K562 (cell line): ENCODE measurements around the gene PDGFC. TPM values are rescaled to one million over a fixed set of nuclear protein-coding genes. Genes with fewer than 3 reads are reported as not detected.

Experiments used
- ATAC-seq: fragments of 200-7000 bp; cut with Tn5 transposase; 3 replicates; pipeline ENCODE4 v1.9.1; 2020; ENCODE audit warnings: moderate library complexity
- BruUV-seq: library from RNA; stranded (reverse); fragments of 400-500 nt; replicated peaks from 2 replicates; lab custom pipeline; 2021; lab: Mats Ljungman, UMichigan
- CTCF ChIA-PET: fragments of 300-600 bp; formaldehyde crosslinking; extraction: SDS; loops from one replicate; lab custom pipeline; 2021; ENCODE audit warnings: low intra/inter-chr PET ratio; lab: Yijun Ruan, JAX
- POLR2A ChIA-PET: fragments of 300-600, 350-650 bp; sonication (Branson Sonifier 250); formaldehyde crosslinking; extraction: SDS; loops from one replicate; lab custom pipeline; 2021; ENCODE audit warnings: antibody characterized with exemption, inconsistent platforms; lab: Yijun Ruan, JAX
- DNase-seq, 4 experiments: peaks; one replicate each; pipeline versions ENCODE4 v3.0.0 to v3.0.0-alpha.2; 2011 to 2018; ENCODE audit warnings: low spot score in 3 of 4, mixed read lengths in 3 of 4; ENCODE audit errors: extremely low read depth in 1 of 4
- FAIRE-seq: peaks from 2 replicates; lab custom pipeline; 2011; peaks lifted over from hg19 to GRCh38; lab: Jason Lieb, UNC
- H2AFZ ChIP-seq: 2 replicates; pipeline ENCODE4 v1.6.0; 2011; ENCODE audit warnings: low read depth, low read length, control low read depth, inconsistent platforms
- H3K27ac ChIP-seq: fragments of 200-600 bp; 3 replicates; pipeline ENCODE4 v1.8.0; 2011; ENCODE audit warnings: low read depth, mild to moderate bottlenecking, control low read depth, inconsistent platforms, low read length, moderate library complexity, mixed read lengths; ENCODE audit errors: extremely low read depth
- H3K27me3 ChIP-seq, 2 experiments: fragments of 300-600 bp in 1 of 2; 2 replicates in 1 of 2; 3 replicates in 1 of 2; pipeline versions ENCODE4 v1.6.0 to v1.8.0; 2011; ENCODE audit warnings: inconsistent platforms in 2 of 2, low read length in 2 of 2, mild to moderate bottlenecking in 1 of 2, mixed read lengths in 1 of 2, moderate library complexity in 1 of 2; ENCODE audit not compliant: control insufficient read depth in 2 of 2, insufficient read depth in 2 of 2
- H3K36me3 ChIP-seq: fragments of 300-600 bp; 3 replicates; pipeline ENCODE4 v1.8.0; 2011; ENCODE audit warnings: mild to moderate bottlenecking, low read length, inconsistent platforms; ENCODE audit not compliant: control insufficient read depth, insufficient read depth
- H3K4me1 ChIP-seq, 2 experiments: fragments of 200-600 bp in 1 of 2; replicated peaks in 1 of 2; 2 replicates in 1 of 2; 3 replicates in 1 of 2; pipeline versions ENCODE4 v1.5.1 to v1.8.0; 2011; ENCODE audit warnings: inconsistent platforms in 2 of 2, low read length in 2 of 2, mild to moderate bottlenecking in 1 of 2, mixed read lengths in 1 of 2, moderate library complexity in 1 of 2; ENCODE audit not compliant: control insufficient read depth in 2 of 2, insufficient read depth in 2 of 2
- H3K4me2 ChIP-seq: 2 replicates; pipeline ENCODE4 v1.6.1; 2011; ENCODE audit warnings: low read length, control low read depth, inconsistent platforms, mixed read lengths; ENCODE audit not compliant: insufficient read depth
- H3K4me3 ChIP-seq: fragments of 200-600 bp; sonication (generic), shearing (Covaris generic); 2 replicates; pipeline ENCODE4 v1.5.1; 2016; ENCODE audit warnings: control low read depth, inconsistent platforms
- H3K79me2 ChIP-seq: fragments of 200-600 bp; 3 replicates; pipeline ENCODE4 v1.8.0; 2011; ENCODE audit warnings: low read length, inconsistent platforms; ENCODE audit not compliant: control insufficient read depth, insufficient read depth
- H3K9ac ChIP-seq, 2 experiments: 2 replicates each; pipeline versions ENCODE4 v1.6.0 to v1.6.1; 2011; ENCODE audit warnings: low read depth in 2 of 2, low read length in 2 of 2, control low read depth in 1 of 2, inconsistent platforms in 1 of 2, mild to moderate bottlenecking in 1 of 2, mixed read lengths in 1 of 2; ENCODE audit not compliant: insufficient read depth in 1 of 2
- H3K9me1 ChIP-seq: one replicate; pipeline ENCODE4 v1.6.0; 2011; ENCODE audit warnings: inconsistent platforms, mild to moderate bottlenecking, low read length, moderate library complexity; ENCODE audit not compliant: control insufficient read depth, insufficient read depth
- H3K9me3 ChIP-seq: replicated peaks from 2 replicates; pipeline ENCODE4 v1.5.1; 2011; ENCODE audit warnings: low read depth, low read length, inconsistent platforms; ENCODE audit not compliant: control insufficient read depth, insufficient read depth
- H4K20me1 ChIP-seq: replicated peaks from 2 replicates; pipeline ENCODE4 v1.6.1; 2011; ENCODE audit warnings: low read length, inconsistent platforms, mixed read lengths; ENCODE audit not compliant: control insufficient read depth, insufficient read depth
- BMI1 ChIP-seq: fragments of 150-350 bp; IDR thresholded peaks from 2 replicates; pipeline ENCODE4 v1.6.1; 2014; ENCODE audit warnings: low read length
- CAMTA2 ChIP-seq: fragments of 250-450 bp; sonication (Bioruptor Pico); conservative IDR thresholded peaks from 2 replicates; pipeline ENCODE4 v1.5.1; 2022
- CEBPG ChIP-seq, 3 experiments: fragments of 200-800 bp in 1 of 3; sonication (Bioruptor generic) in 1 of 3; sonication (generic) in 1 of 3; formaldehyde crosslinking in 1 of 3; IDR thresholded peaks in 2 of 3; conservative IDR thresholded peaks in 1 of 3; 2 replicates each; pipeline versions ENCODE4 v1.6.1 to v1.8.0; 2016 to 2022; ENCODE audit warnings: missing compliant biosample characterization in 2 of 3, missing genetic modification characterization in 2 of 3, mild to moderate bottlenecking in 1 of 3, missing genetic modification reagents in 1 of 3
- CREB1 ChIP-seq, 2 experiments: sonication (generic) in 1 of 2; formaldehyde crosslinking in 1 of 2; IDR thresholded peaks; 2 replicates each; pipeline versions ENCODE4 v1.6.1 to v1.8.0; 2012 to 2022; ENCODE audit warnings: inconsistent platforms in 1 of 2, mild to moderate bottlenecking in 1 of 2, missing genetic modification reagents in 1 of 2, moderate library complexity in 1 of 2
- KDM5B ChIP-seq: fragments of 200-600 bp; sonication (generic); IDR thresholded peaks from 2 replicates; pipeline ENCODE4 v1.6.1; 2012; ENCODE audit warnings: low read depth, mild to moderate bottlenecking, moderate library complexity, low read length, control low read depth, inconsistent platforms; ENCODE audit not compliant: insufficient replicate concordance
- SMARCE1 ChIP-seq: fragments of 450-650 bp; IDR thresholded peaks from 2 replicates; pipeline ENCODE4 v1.7.1; 2016; ENCODE audit warnings: mild to moderate bottlenecking
- ZEB2 ChIP-seq: fragments of 450-650 bp; IDR thresholded peaks from 2 replicates; pipeline ENCODE4 v1.6.1; 2016
- ZNF282 ChIP-seq: sonication (generic); formaldehyde crosslinking; IDR thresholded peaks from 2 replicates; pipeline ENCODE4 v1.8.1; 2023; ENCODE audit warnings: missing genetic modification reagents
- ZNF354B ChIP-seq: fragments of 250-450 bp; sonication (Bioruptor Pico); IDR thresholded peaks from 2 replicates; pipeline ENCODE4 v1.4.0; 2020
- WGBS: fragments of 100-300 bp; shearing (Covaris generic); methylation state at CpG from one replicate; pipeline ENCODE4 v1.1.6; 2016; ENCODE audit warnings: low coverage, mixed read lengths; ENCODE audit not compliant: insufficient coverage; ENCODE audit errors: missing lambda C conversion rate; 5-methylcytosine and 5-hydroxymethylcytosine counted together
- in situ Hi-C: fragments of 300-500 bp; cut with MboI; formaldehyde crosslinking; loops from 4 replicates; pipeline ENCODE4 v1.15.0; 2018; ENCODE audit warnings: inconsistent platforms, mixed read lengths
- intact Hi-C: fragments of 100-400 bp; cut with micrococcal nuclease; formaldehyde crosslinking; loops from 2 replicates; pipeline ENCODE4 v1.14.2; 2022
- polyA plus RNA-seq, 8 experiments: library from polyadenylated mRNA; depleted of rRNA in 4 of 8; stranded (reverse) in 5 of 8; unstranded in 3 of 8; fragments of >200 nt; fragmentation: Nextera tagmentation in 2 of 8; fragmentation: Illumina TruSeq in 1 of 8; extraction: Ambion mirVana in 2 of 8; extraction: Trizol in 1 of 8; gene quantifications; 2 replicates each; pipeline versions ENCODE4 v1.2.1 to v1.2.3, GENCODE V29; 2011 to 2014; ENCODE audit warnings: inconsistent platforms in 1 of 8, missing spikeins in 1 of 8
- total RNA-seq, 7 experiments: library from RNA; depleted of rRNA in 6 of 7; stranded (reverse); fragments of >200 nt in 6 of 7; fragmentation: Illumina TruSeq in 2 of 7; extraction: Trizol in 2 of 7; gene quantifications; 2 replicates each; pipeline versions ENCODE4 v1.2.1 to v1.2.3, GENCODE V29; 2011 to 2021; ENCODE audit warnings: low replicate concordance in 1 of 7
- TF ChIP-seq, protein P1 (sequence below): sonication (generic); formaldehyde crosslinking; IDR thresholded peaks from 2 replicates; pipeline ENCODE4 v1.9.0; 2022; ENCODE audit warnings: mild to moderate bottlenecking, missing genetic modification reagents
- TF ChIP-seq, protein P2 (sequence below): IDR thresholded peaks from 2 replicates; pipeline ENCODE4 v1.6.1; 2011; ENCODE audit warnings: borderline replicate concordance, low read depth, mild to moderate bottlenecking, moderate library complexity, low read length; ENCODE audit not compliant: insufficient read depth, poor library complexity, severe bottlenecking
- TF ChIP-seq, protein P3 (sequence below): sonication (generic); formaldehyde crosslinking; IDR thresholded peaks from 2 replicates; pipeline ENCODE4 v1.8.0; 2022; ENCODE audit warnings: mild to moderate bottlenecking, missing genetic modification reagents

Gene PDGFC
- total and polyA plus RNA-seq, 9 of the 15 experiments (the other 6 are each of a cell fraction or from before 2014, with no cell fraction given), result not detected

DNA sequence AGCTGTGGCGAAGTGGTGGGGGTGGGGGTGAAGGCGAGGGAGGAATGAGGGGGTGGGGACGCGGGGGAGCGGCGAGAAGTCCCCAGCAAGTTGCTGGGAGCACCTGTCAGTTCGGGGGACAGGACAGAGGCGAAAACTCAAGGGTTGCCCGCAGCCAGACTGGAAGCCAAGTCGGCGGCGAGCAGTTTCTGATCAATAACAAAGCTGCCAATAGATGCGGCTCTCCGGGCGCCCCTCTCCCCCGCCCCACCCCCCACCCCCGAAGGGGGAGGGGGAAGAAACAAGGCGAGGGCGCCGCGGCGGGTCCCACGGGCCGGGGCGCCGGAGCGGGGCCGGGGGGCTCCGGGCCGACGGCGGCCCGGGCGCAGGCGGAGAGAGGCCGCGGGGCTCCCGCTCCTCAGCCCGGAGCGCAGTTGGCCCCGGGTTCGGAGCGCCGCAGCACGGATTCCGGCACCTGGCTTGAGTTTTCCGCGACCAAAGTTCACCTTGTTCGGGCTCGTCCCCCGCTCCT lies 379 bp downstream of the PDGFC start:
- H3K4me1 ChIP-seq, result 0 out of 5 replicates have a peak, but pooled peaks cover 0 to 7% of the 10 kb centered on the region in 2 experiments

More for the DNA sequence above, 379 bp downstream of the PDGFC start:
- no peaks in the 10 kb centered on the region for H3K79me2 ChIP-seq
- no peak overlapping the region for H3K4me2 ChIP-seq
- no peaks in the 10 kb centered on the region for H3K9me1 ChIP-seq
- BruUV-seq, result no TSS peak
- ChIA-PET POLR2A (no interaction called here), CTCF (no interaction called here)
- intact Hi-C loops (no loop called here), in situ Hi-C loops (no loop called here)
- no peak for FAIRE-seq
- no peak overlapping the region for H2AFZ ChIP-seq
- WGBS, result 11% methylated on average over 1 of the region's 51 CpGs
- no peak for DNase-seq
- no peaks in the 10 kb centered on the region for H3K27me3 ChIP-seq
- no peak overlapping the region for H3K4me3 ChIP-seq
- no peak overlapping the region for H3K9ac ChIP-seq
- no peaks in the 10 kb centered on the region for H4K20me1 ChIP-seq
- no peak for TF ChIP-seq BMI1
- TF ChIP-seq SMARCE1, result no peak
- TF ChIP-seq CREB1 (IDR thresholded peaks at IDR 0.05), result no peak
- no peak for TF ChIP-seq CREB1 (CRISPR knock-in tag; IDR thresholded peaks at IDR 0.05)
- no peak for TF ChIP-seq CEBPG (CRISPR knock-in tag; IDR thresholded peaks at IDR 0.05)
- no peak for TF ChIP-seq CEBPG (tag; conservative IDR thresholded peaks at IDR 0.05 in 1 of 2, IDR thresholded peaks at IDR 0.05 in 1 of 2)
- no peak for TF ChIP-seq CAMTA2
- TF ChIP-seq ZEB2, result no peak
- TF ChIP-seq, protein P1, sequence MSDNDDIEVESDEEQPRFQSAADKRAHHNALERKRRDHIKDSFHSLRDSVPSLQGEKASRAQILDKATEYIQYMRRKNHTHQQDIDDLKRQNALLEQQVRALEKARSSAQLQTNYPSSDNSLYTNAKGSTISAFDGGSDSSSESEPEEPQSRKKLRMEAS (CRISPR knock-in tag), result no peak
- TF ChIP-seq ZNF354B, result no peak
- TF ChIP-seq ZNF282, result no peak
- TF ChIP-seq, protein P2, sequence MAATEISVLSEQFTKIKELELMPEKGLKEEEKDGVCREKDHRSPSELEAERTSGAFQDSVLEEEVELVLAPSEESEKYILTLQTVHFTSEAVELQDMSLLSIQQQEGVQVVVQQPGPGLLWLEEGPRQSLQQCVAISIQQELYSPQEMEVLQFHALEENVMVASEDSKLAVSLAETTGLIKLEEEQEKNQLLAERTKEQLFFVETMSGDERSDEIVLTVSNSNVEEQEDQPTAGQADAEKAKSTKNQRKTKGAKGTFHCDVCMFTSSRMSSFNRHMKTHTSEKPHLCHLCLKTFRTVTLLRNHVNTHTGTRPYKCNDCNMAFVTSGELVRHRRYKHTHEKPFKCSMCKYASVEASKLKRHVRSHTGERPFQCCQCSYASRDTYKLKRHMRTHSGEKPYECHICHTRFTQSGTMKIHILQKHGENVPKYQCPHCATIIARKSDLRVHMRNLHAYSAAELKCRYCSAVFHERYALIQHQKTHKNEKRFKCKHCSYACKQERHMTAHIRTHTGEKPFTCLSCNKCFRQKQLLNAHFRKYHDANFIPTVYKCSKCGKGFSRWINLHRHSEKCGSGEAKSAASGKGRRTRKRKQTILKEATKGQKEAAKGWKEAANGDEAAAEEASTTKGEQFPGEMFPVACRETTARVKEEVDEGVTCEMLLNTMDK, result no peak
- TF ChIP-seq KDM5B, result no peak
- TF ChIP-seq, protein P3, sequence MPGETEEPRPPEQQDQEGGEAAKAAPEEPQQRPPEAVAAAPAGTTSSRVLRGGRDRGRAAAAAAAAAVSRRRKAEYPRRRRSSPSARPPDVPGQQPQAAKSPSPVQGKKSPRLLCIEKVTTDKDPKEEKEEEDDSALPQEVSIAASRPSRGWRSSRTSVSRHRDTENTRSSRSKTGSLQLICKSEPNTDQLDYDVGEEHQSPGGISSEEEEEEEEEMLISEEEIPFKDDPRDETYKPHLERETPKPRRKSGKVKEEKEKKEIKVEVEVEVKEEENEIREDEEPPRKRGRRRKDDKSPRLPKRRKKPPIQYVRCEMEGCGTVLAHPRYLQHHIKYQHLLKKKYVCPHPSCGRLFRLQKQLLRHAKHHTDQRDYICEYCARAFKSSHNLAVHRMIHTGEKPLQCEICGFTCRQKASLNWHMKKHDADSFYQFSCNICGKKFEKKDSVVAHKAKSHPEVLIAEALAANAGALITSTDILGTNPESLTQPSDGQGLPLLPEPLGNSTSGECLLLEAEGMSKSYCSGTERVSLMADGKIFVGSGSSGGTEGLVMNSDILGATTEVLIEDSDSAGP (CRISPR knock-in tag), result no peak
- no peaks in the 10 kb centered on the region for H3K9me3 ChIP-seq
- no peaks in the 10 kb centered on the region for H3K36me3 ChIP-seq
- ATAC-seq, result no peak
- no peak overlapping the region for H3K27ac ChIP-seq
